OCI-LY3 (cell line): ENCODE data around the gene C1GALT1.

Experiments used
- H2AFZ ChIP-seq: fragments of 200-600, 300-600 bp; shearing (Covaris generic); 2 replicates; pipeline ENCODE4 v1.6.0; 2014; ENCODE audit warnings: antibody characterized with exemption, low read depth, low read length
- H3K27ac ChIP-seq: fragments of 200-600, 300-600 bp; sonication (generic); 2 replicates; pipeline ENCODE4 v1.5.1; 2014; ENCODE audit warnings: mild to moderate bottlenecking, low read length, moderate library complexity, mixed read lengths
- H3K27me3 ChIP-seq: fragments of 200-600, 300-600 bp; sonication (generic); 2 replicates; pipeline ENCODE4 v1.6.1; 2014; ENCODE audit warnings: low read depth, low read length, mixed read lengths
- H3K36me3 ChIP-seq: fragments of 200-600, 300-600 bp; sonication (generic); replicated peaks from 2 replicates; pipeline ENCODE3; 2014; ENCODE audit warnings: low read depth, low read length, mixed read lengths
- H3K4me1 ChIP-seq: fragments of 300-600, 200-600 bp; sonication (generic); 2 replicates; pipeline ENCODE4 v1.6.1; 2014; ENCODE audit warnings: low read length, mixed read lengths
- H3K4me2 ChIP-seq: fragments of 200-600, 300-600 bp; sonication (generic); 2 replicates; pipeline ENCODE4 v1.6.1; 2014; ENCODE audit warnings: low read length, mixed read lengths
- H3K4me3 ChIP-seq: fragments of 300-600, 200-600 bp; sonication (generic); 2 replicates; pipeline ENCODE4 v1.5.1; 2014; ENCODE audit warnings: antibody characterized with exemption, mild to moderate bottlenecking, low read length, moderate library complexity
- H3K79me2 ChIP-seq: fragments of 300-600, 200-600 bp; shearing (Covaris generic); 2 replicates; pipeline ENCODE4 v1.6.1; 2014; ENCODE audit warnings: mild to moderate bottlenecking, low read length, mixed read lengths
- H3K9ac ChIP-seq: fragments of 300-600, 200-600 bp; shearing (Covaris generic); 2 replicates; pipeline ENCODE4 v1.6.0; 2014; ENCODE audit warnings: mild to moderate bottlenecking, low read length, moderate library complexity
- H3K9me3 ChIP-seq: fragments of 200-600, 300-600 bp; shearing (Covaris generic); 2 replicates; pipeline ENCODE4 v1.6.1; 2014; ENCODE audit warnings: low read length, mixed read lengths; ENCODE audit not compliant: insufficient read depth
- H4K20me1 ChIP-seq: fragments of 200-600, 300-600 bp; sonication (generic); 2 replicates; pipeline ENCODE4 v1.6.1; 2016; ENCODE audit warnings: low read length, mixed read lengths; ENCODE audit not compliant: insufficient read depth
- CTCF ChIP-seq: fragments of 200-600, 300-600 bp; sonication (generic); IDR thresholded peaks from 2 replicates; pipeline ENCODE4 v1.5.1; 2014; ENCODE audit warnings: antibody characterized with exemption, low read length, low read depth
- EZH2phosphoT487 ChIP-seq: fragments of 200-600 bp; shearing (Covaris generic); IDR thresholded peaks from 2 replicates; pipeline ENCODE4 v1.6.1; 2018; ENCODE audit warnings: antibody characterized with exemption, mixed run types, low read depth

Gene C1GALT1

DNA sequence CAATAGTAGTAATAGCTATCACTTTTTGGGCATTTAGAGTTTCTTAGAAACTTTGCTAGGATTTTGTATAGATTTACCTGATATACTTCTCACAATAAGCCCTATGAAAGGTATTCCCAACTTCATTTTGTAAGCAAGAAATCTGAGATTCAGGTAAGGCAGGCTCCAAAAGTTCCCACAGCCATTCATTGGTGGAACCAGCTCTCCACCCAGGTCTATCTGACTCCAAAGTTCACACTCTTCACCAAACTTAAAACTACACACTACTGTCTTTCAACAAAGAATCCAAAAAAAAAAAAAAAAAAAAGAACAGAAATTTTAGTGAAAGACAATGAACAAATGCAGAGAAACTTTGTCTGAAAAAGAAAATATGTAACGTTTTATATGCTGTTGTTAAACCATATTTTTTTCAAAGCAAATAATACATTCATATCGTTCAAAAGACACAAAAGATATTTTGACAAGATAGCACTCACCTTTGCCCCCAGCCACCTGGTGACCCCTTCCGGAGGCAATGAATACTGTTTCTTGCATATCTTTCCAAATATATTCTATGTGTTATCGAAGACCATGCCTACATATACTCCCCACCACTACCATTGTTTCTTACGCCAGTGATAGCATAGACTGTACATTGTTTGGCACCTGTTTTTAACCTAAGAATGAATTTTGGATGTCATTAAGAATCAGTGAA lies 108.2 kb downstream of the C1GALT1 start:
- no peak for TF ChIP-seq EZH2phosphoT487
- TF ChIP-seq CTCF = no peak
- H2AFZ ChIP-seq = no peak overlapping the region
- H4K20me1 ChIP-seq = no peaks in the 10 kb centered on the region
- H3K27me3 ChIP-seq = no peaks in the 10 kb centered on the region
- H3K4me2 ChIP-seq = no peak overlapping the region
- H3K4me3 ChIP-seq = no peak overlapping the region
- H3K9me3 ChIP-seq = no peaks in the 10 kb centered on the region
- H3K27ac ChIP-seq = no peak overlapping the region
- no peak overlapping the region for H3K9ac ChIP-seq
- H3K36me3 ChIP-seq = no peaks in the 10 kb centered on the region
- no peaks in the 10 kb centered on the region for H3K4me1 ChIP-seq
- H3K79me2 ChIP-seq = no peaks in the 10 kb centered on the region

DNA sequence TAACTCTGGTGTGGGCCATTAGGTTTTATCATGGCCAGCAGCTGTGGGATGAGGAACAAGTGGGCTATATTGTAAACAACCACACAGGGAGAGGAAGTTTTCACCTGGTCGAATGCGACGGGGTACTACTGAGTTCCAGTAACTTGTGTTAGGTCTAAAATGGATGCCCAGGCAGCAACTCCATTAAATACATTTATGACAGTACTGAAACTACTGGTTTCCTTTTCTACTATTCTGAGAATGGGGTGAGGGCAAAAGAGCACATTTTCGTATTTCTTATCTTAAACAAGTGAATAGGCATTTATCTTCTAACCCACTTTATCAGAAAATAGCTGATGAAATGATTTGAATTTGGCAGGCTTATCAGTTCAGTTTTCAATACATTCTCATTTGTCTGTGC lies 109.7 kb downstream of the C1GALT1 start:
- H3K4me2 ChIP-seq = no peak overlapping the region
- H3K9ac ChIP-seq = no peak overlapping the region
- H2AFZ ChIP-seq = no peak overlapping the region
- TF ChIP-seq EZH2phosphoT487 (no peak), CTCF (no peak)
- H4K20me1 ChIP-seq = no peaks in the 10 kb centered on the region
- H3K4me3 ChIP-seq = no peak overlapping the region
- H3K9me3 ChIP-seq = no peaks in the 10 kb centered on the region
- H3K27ac ChIP-seq = no peak overlapping the region
- H3K27me3 ChIP-seq = no peaks in the 10 kb centered on the region
- H3K4me1 ChIP-seq = no peaks in the 10 kb centered on the region
- no peaks in the 10 kb centered on the region for H3K36me3 ChIP-seq
- no peaks in the 10 kb centered on the region for H3K79me2 ChIP-seq

DNA sequence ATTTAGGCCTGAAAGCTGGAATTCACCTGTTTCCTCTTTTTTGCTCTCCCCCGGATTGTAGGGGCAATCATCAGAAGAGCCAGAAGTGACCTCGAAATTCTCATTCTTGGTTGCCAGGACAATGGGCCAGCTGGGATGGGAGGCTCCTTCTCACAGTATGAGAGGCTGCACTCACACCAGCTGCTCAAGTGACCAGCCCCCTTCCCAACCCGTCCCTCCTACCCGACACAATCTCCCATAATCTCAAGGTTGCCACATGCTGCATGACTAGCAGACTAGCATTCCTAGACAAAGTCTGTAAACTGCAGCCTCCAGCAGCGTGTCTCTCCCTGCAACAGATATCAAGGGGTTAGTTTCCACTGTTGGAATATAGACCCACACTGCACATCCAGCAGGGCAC lies 110.3 kb downstream of the C1GALT1 start:
- no peak overlapping the region for H3K4me2 ChIP-seq
- no peaks in the 10 kb centered on the region for H3K79me2 ChIP-seq
- H3K4me3 ChIP-seq = no peak overlapping the region
- H3K9ac ChIP-seq = no peak overlapping the region
- TF ChIP-seq CTCF = no peak
- no peak for TF ChIP-seq EZH2phosphoT487
- H4K20me1 ChIP-seq = no peaks in the 10 kb centered on the region
- H3K27ac ChIP-seq = no peak overlapping the region
- H3K27me3 ChIP-seq = no peaks in the 10 kb centered on the region
- H3K9me3 ChIP-seq = no peaks in the 10 kb centered on the region
- no peaks in the 10 kb centered on the region for H3K4me1 ChIP-seq
- no peaks in the 10 kb centered on the region for H3K36me3 ChIP-seq
- no peak overlapping the region for H2AFZ ChIP-seq

GRCh38 chr7:7293092-7293491 lies 110.7 kb downstream of the C1GALT1 start:
- Histone ChIP-seq H3K4me2 (no peak overlapping the region), H3K79me2 (no peaks in the 10 kb centered on the region), H3K9ac (no peak overlapping the region), H3K36me3 (no peaks in the 10 kb centered on the region), H3K4me1 (no peaks in the 10 kb centered on the region), H3K9me3 (no peaks in the 10 kb centered on the region), H2AFZ (no peak overlapping the region), H4K20me1 (no peaks in the 10 kb centered on the region), H3K27ac (no peak overlapping the region), H3K27me3 (no peaks in the 10 kb centered on the region), H3K4me3 (no peak overlapping the region)
- TF ChIP-seq CTCF = no peak
